ENCODE data around the gene NSMF. TPM values are rescaled to one million over a fixed set of nuclear protein-coding genes. Genes with fewer than 3 reads are reported as not detected.

NSMF gene
- total and polyA plus RNA-seq, 2 donors (not counting 1 experiment from before 2014, with no cell fraction given), result 28.7 to 59.4 TPM

DNA sequence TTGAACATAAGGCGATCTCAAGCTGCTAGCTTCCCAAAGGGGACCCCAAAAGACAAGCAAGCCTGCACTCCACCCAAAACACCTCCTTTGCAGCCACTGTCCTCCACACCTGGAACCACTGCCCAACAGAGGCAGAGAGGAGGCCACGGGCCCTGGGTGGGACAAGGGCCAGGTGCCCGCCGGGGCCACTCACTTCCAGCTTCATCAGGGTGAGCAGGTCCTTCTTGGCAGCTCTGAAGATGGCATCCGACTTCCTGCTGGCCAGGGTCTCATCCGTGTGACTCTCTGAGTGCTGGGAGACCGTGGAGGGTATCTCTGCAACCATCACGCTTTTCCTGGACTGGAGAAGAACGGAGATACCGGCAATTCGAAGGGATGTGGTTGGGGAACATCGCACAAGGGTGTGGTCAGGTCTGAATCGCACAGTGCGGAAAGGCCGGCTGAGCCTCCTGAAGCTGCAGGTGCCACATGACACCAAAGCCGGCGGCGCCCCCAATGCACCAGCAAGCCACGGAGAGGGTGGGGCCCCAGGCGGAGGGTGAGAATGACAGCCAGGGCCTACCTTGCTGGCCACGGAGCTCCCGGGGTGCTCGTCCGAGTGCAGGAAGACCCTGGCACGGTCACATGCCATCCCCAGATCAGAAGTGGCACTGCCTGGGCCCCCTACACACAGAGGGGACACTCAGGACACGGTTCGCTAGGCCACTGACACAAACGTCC, 46.4 kb upstream of the NSMF start:
- CTCF ChIA-PET, result no interaction called here
- H3K4me3 Mint-ChIP-seq, result no peak overlapping the region
- 92% methylated on average over 26 of the region's 28 CpGs for WGBS (ENCODE audit: insufficient coverage)
- Histone ChIP-seq H3K27ac (ENCODE audit: low read length in 2 of 2) (no peak overlapping the region), H2AFZ (ENCODE audit: insufficient read depth, low read depth, low read length, poor library complexity, severe bottlenecking) (no peak overlapping the region), H3K27me3 (replicated peaks in 1 of 4; ENCODE audit: control extremely low read depth in 1 of 4, control insufficient read depth in 3 of 4, insufficient read depth in 4 of 4, low read length in 3 of 4) (no peaks in the 10 kb centered on the region), H3K9ac (ENCODE audit: low read length) (no peak overlapping the region), H3K4me2 (replicated peaks; ENCODE audit: low read depth, low read length, poor library complexity, severe bottlenecking) (no peak overlapping the region), H3K4me1 (ENCODE audit: control insufficient read depth in 2 of 2, insufficient read depth in 2 of 2, low read length in 2 of 2) (no peaks in the 10 kb centered on the region), H4K20me1 (ENCODE audit: control insufficient read depth, insufficient read depth, low read length, poor library complexity, severe bottlenecking) (no peaks in the 10 kb centered on the region), H3K9me3 (ENCODE audit: control extremely low read depth in 1 of 3, control insufficient read depth in 2 of 3, insufficient read depth in 1 of 3, low read length in 2 of 3) (peaks cover 0 to 42% (median 0%) of the 10 kb centered on the region in 3 donors), H3K79me2 (ENCODE audit: control insufficient read depth, insufficient read depth, low read length) (no peaks in the 10 kb centered on the region), H3K36me3 (replicated peaks in 1 of 2; ENCODE audit: control extremely low read depth in 1 of 2, control insufficient read depth in 1 of 2, extremely low read depth in 1 of 2, insufficient read depth in 2 of 2, low read length in 1 of 2) (no peaks in the 10 kb centered on the region), H3K4me3 (ENCODE audit: control extremely low read depth in 1 of 5, extremely low read depth in 1 of 5, insufficient read depth in 1 of 5, low read depth in 2 of 5, low read length in 4 of 5) (no peak overlapping the region)
- TF ChIP-seq EZH2 (IDR thresholded peaks at IDR 0.05; ENCODE audit: borderline replicate concordance, insufficient read depth, low read depth, low read length, poor library complexity, severe bottlenecking), result no peak
- TF ChIP-seq, protein P1, sequence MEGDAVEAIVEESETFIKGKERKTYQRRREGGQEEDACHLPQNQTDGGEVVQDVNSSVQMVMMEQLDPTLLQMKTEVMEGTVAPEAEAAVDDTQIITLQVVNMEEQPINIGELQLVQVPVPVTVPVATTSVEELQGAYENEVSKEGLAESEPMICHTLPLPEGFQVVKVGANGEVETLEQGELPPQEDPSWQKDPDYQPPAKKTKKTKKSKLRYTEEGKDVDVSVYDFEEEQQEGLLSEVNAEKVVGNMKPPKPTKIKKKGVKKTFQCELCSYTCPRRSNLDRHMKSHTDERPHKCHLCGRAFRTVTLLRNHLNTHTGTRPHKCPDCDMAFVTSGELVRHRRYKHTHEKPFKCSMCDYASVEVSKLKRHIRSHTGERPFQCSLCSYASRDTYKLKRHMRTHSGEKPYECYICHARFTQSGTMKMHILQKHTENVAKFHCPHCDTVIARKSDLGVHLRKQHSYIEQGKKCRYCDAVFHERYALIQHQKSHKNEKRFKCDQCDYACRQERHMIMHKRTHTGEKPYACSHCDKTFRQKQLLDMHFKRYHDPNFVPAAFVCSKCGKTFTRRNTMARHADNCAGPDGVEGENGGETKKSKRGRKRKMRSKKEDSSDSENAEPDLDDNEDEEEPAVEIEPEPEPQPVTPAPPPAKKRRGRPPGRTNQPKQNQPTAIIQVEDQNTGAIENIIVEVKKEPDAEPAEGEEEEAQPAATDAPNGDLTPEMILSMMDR (IDR thresholded peaks at IDR 0.05), result no peak
- H3K4me1 Mint-ChIP-seq, result no peaks in the 10 kb centered on the region
- H3K27ac Mint-ChIP-seq, result no peak overlapping the region
- POLR2A ChIA-PET, result interaction anchor here (0.6 kb wide), 1 partner anchor 76 kb away, joined by 4 read pairs; no protein-coding TSS in a partner anchor
- no peaks in the 10 kb centered on the region for H3K9me3 Mint-ChIP-seq (ENCODE audit: insufficient read depth)
- no peaks in the 10 kb centered on the region for H3K27me3 Mint-ChIP-seq
- intact Hi-C loops (cut with micrococcal nuclease), result no loop called here
- no peak for DNase-seq
- ATAC-seq (ENCODE audit: low read depth), result no peak

DNA sequence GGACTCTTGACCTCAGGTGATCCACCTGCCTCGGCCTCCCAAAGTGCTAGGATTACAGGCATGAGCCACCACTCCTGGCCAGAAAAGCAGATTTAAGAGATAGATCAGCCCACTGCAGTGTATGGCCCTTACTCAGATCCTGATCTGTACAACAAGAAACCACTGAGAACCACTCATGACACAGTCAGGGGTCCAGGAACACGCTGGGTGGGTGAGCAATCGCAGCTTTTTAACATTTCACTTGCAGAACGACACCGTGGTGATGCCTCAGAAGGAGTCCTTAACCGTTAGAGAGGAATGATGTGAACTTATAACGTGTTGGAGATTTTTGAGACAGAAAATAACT, 45.3 kb upstream of the NSMF start:
- Histone ChIP-seq H3K4me1 (ENCODE audit: control insufficient read depth in 2 of 2, insufficient read depth in 2 of 2, low read length in 2 of 2) (no peaks in the 10 kb centered on the region), H3K27me3 (replicated peaks in 1 of 4; ENCODE audit: control extremely low read depth in 1 of 4, control insufficient read depth in 3 of 4, insufficient read depth in 4 of 4, low read length in 3 of 4) (no peaks in the 10 kb centered on the region), H2AFZ (ENCODE audit: insufficient read depth, low read depth, low read length, poor library complexity, severe bottlenecking) (no peak overlapping the region), H3K79me2 (ENCODE audit: control insufficient read depth, insufficient read depth, low read length) (no peaks in the 10 kb centered on the region), H3K9ac (ENCODE audit: low read length) (no peak overlapping the region), H3K27ac (ENCODE audit: low read length in 2 of 2) (no peak overlapping the region), H3K4me3 (ENCODE audit: control extremely low read depth in 1 of 5, extremely low read depth in 1 of 5, insufficient read depth in 1 of 5, low read depth in 2 of 5, low read length in 4 of 5) (no peak overlapping the region), H3K9me3 (ENCODE audit: control extremely low read depth in 1 of 3, control insufficient read depth in 2 of 3, insufficient read depth in 1 of 3, low read length in 2 of 3) (peaks cover 0 to 54% (median 0%) of the 10 kb centered on the region in 3 donors), H3K36me3 (replicated peaks in 1 of 2; ENCODE audit: control extremely low read depth in 1 of 2, control insufficient read depth in 1 of 2, extremely low read depth in 1 of 2, insufficient read depth in 2 of 2, low read length in 1 of 2) (peaks cover 0 to 3% of the 10 kb centered on the region in 2 experiments), H3K4me2 (replicated peaks; ENCODE audit: low read depth, low read length, poor library complexity, severe bottlenecking) (no peak overlapping the region), H4K20me1 (ENCODE audit: control insufficient read depth, insufficient read depth, low read length, poor library complexity, severe bottlenecking) (no peaks in the 10 kb centered on the region)
- ChIA-PET CTCF (no interaction called here), POLR2A (no interaction called here)
- Mint-ChIP-seq H3K27me3 (no peaks in the 10 kb centered on the region), H3K27ac (no peak overlapping the region), H3K4me3 (no peak overlapping the region), H3K9me3 (ENCODE audit: insufficient read depth) (no peaks in the 10 kb centered on the region), H3K4me1 (no peaks in the 10 kb centered on the region)
- intact Hi-C loops (cut with micrococcal nuclease), result no loop called here
- TF ChIP-seq, protein P1 (IDR thresholded peaks at IDR 0.05), result no peak
- TF ChIP-seq EZH2 (IDR thresholded peaks at IDR 0.05; ENCODE audit: borderline replicate concordance, insufficient read depth, low read depth, low read length, poor library complexity, severe bottlenecking), result no peak
- 90% methylated on average over 7 of the region's 7 CpGs for WGBS (ENCODE audit: insufficient coverage)
- no peak for DNase-seq
- ATAC-seq (ENCODE audit: low read depth), result no peak

All from B cell (primary cell).